Colon (tissue), 2 donors: ENCODE data around the gene JTB.

Experiments
- FAIRE-seq: peaks from 2 replicates; lab custom pipeline; 2012; peaks lifted over from hg19 to GRCh38; lab: Jason Lieb, UNC
- donor health status: control.
- donor health status: control.

Gene JTB

GRCh38 chr1:153932156-153933131 lies 45.0 kb downstream of the JTB start:
- no peak for FAIRE-seq

- no peak for FAIRE-seq
Measured at GRCh38 chr1:153929981-153930948, 47.2 kb downstream of the JTB start.

GRCh38 chr1:153929426-153929825 lies 48.0 kb downstream of the JTB start:
- no peak for FAIRE-seq

GRCh38 chr1:153928791-153929341 lies 48.6 kb downstream of the JTB start:
- FAIRE-seq: no peak

GRCh38 chr1:153928245-153928644 lies 49.2 kb downstream of the JTB start:
- FAIRE-seq: no peak

- no peak for FAIRE-seq
Measured at GRCh38 chr1:153926405-153926804, 51.1 kb downstream of the JTB start.
